A549 (cell line): Measurements from ENCODE around the gene SCRN2. TPM values are rescaled to one million over a fixed set of nuclear protein-coding genes. Genes with fewer than 3 reads are reported as not detected.

Source experiments
- ATAC-seq, 2 experiments: fragments of 200-7000 bp in 1 of 2; fragments of >200 bp in 1 of 2; cut with Nextera tagmentation in 1 of 2; cut with Tn5 transposase in 1 of 2; 3 replicates each; pipeline versions ENCODE4 v1.8.0 to v1.9.1; 2018 to 2020; ENCODE audit warnings: mild to moderate bottlenecking in 1 of 2, moderate library complexity in 1 of 2
- CTCF ChIA-PET: fragments of 300-600 bp; sonication (Branson Sonifier 250); formaldehyde crosslinking; extraction: SDS; loops from one replicate; lab custom pipeline; 2021; ENCODE audit warnings: antibody characterized with exemption, inconsistent platforms; lab: Yijun Ruan, JAX
- POLR2A ChIA-PET: fragments of 350-600 bp; formaldehyde crosslinking; extraction: SDS; loops from one replicate; lab custom pipeline; 2021; ENCODE audit warnings: antibody characterized with exemption, inconsistent platforms; lab: Yijun Ruan, JAX
- DNase-seq, 2 experiments: peaks; one replicate each; pipeline versions ENCODE4 v3.0.0 to v3.0.0-alpha.2; 2011 to 2016; ENCODE audit warnings: low read depth in 1 of 2, low spot score in 1 of 2
- FAIRE-seq: peaks from 2 replicates; lab custom pipeline; 2011; peaks lifted over from hg19 to GRCh38; lab: Jason Lieb, UNC
- H3K27ac ChIP-seq, 2 experiments: fragments of >200 bp; sonication (Bioruptor Twin); formaldehyde crosslinking; 3 replicates each; pipeline ENCODE4 v1.5.1; 2016 to 2017
- H3K4me1 ChIP-seq: fragments of >200 bp; sonication (Bioruptor Twin); formaldehyde crosslinking; 3 replicates; pipeline ENCODE4 v1.6.1; 2016
- H3K4me2 ChIP-seq: fragments of >200 bp; sonication (Bioruptor Twin); formaldehyde crosslinking; 3 replicates; pipeline ENCODE4 v1.6.1; 2016
- H3K4me3 ChIP-seq: fragments of >200 bp; sonication (Bioruptor Twin); formaldehyde crosslinking; 3 replicates; pipeline ENCODE4 v1.5.1; 2016
- H3K9me3 ChIP-seq: fragments of >200 bp; sonication (Bioruptor Twin); formaldehyde crosslinking; 3 replicates; pipeline ENCODE4 v1.6.1; 2016
- ATOH8 ChIP-seq: fragments of 250-450 bp; sonication (Bioruptor Pico); IDR thresholded peaks from 2 replicates; pipeline ENCODE4 v1.5.0; 2020; ENCODE audit warnings: low read depth, mild to moderate bottlenecking, moderate library complexity
- BHLHE40 ChIP-seq: IDR thresholded peaks from 2 replicates; pipeline ENCODE4 v1.6.1; 2012; ENCODE audit warnings: low read depth, low read length, inconsistent platforms
- CHD2 ChIP-seq: fragments of 150-350 bp; IDR thresholded peaks from 2 replicates; pipeline ENCODE4 v1.6.1; 2014; ENCODE audit warnings: low read length; ENCODE audit not compliant: partially characterized antibody
- CHD4 ChIP-seq: fragments of 200-600 bp; sonication (generic); IDR thresholded peaks from 2 replicates; pipeline ENCODE4 v1.6.1; 2016; ENCODE audit warnings: antibody characterized with exemption, mild to moderate bottlenecking, borderline replicate concordance
- EHMT2 ChIP-seq: fragments of 200-600 bp; sonication (generic); IDR thresholded peaks from 2 replicates; pipeline ENCODE4 v1.6.1; 2016; ENCODE audit warnings: antibody characterized with exemption, low read depth, mild to moderate bottlenecking, moderate library complexity
- FOSL2 ChIP-seq, 2 experiments: fragments of 450-650 bp in 1 of 2; fragments of >200 bp in 1 of 2; sonication (Bioruptor Twin) in 1 of 2; formaldehyde crosslinking; IDR thresholded peaks; 2 replicates each; pipeline versions ENCODE4 v1.5.0 to v1.6.1; 2016 to 2020; ENCODE audit warnings: mild to moderate bottlenecking in 1 of 2, moderate library complexity in 1 of 2
- GATA3 ChIP-seq: IDR thresholded peaks from 2 replicates; pipeline ENCODE4 v1.6.1; 2012; ENCODE audit warnings: borderline replicate concordance
- HES2 ChIP-seq: fragments of >200 bp; sonication (Bioruptor Twin); formaldehyde crosslinking; IDR thresholded peaks from 2 replicates; pipeline ENCODE4 v1.6.1; 2016
- JUN ChIP-seq, 2 experiments: fragments of >200 bp; sonication (Bioruptor Twin); formaldehyde crosslinking; IDR thresholded peaks; 2 replicates in 1 of 2; 3 replicates in 1 of 2; pipeline ENCODE4 v1.6.1; 2016 to 2017
- KDM5A ChIP-seq: fragments of 200-600 bp; sonication (generic); IDR thresholded peaks from 2 replicates; pipeline ENCODE4 v1.6.1; 2016; ENCODE audit warnings: antibody characterized with exemption, mild to moderate bottlenecking
- MAX ChIP-seq: IDR thresholded peaks from 2 replicates; pipeline ENCODE4 v1.6.1; 2012
- PHF8 ChIP-seq: fragments of 200-600 bp; sonication (generic); IDR thresholded peaks from 2 replicates; pipeline ENCODE4 v1.6.1; 2016; ENCODE audit warnings: low read depth, mild to moderate bottlenecking, antibody characterized with exemption, moderate library complexity, borderline replicate concordance
- POLR2A ChIP-seq: IDR thresholded peaks from 2 replicates; pipeline ENCODE4 v1.6.1; 2012; ENCODE audit warnings: mild to moderate bottlenecking, low read length
- TFCP2L1 ChIP-seq: fragments of 250-450 bp; sonication (Bioruptor Pico); IDR thresholded peaks from 2 replicates; pipeline ENCODE4 v1.5.0; 2021; ENCODE audit warnings: mild to moderate bottlenecking
- WGBS: methylation state at CpG from one replicate; pipeline ENCODE4 v1.1.6; 2017; ENCODE audit errors: missing lambda C conversion rate; 5-methylcytosine and 5-hydroxymethylcytosine counted together
- polyA plus RNA-seq, 4 experiments: library from polyadenylated mRNA; depleted of rRNA in 3 of 4; stranded (reverse); fragments of >200 nt; fragmentation: RNase III in 1 of 4; extraction: RNeasy Plus Mini Kit Qiagen cat#74134 plus additional on column Dnase treatment in 1 of 4; gene quantifications; 2 replicates in 3 of 4; 3 replicates in 1 of 4; pipeline ENCODE4 v1.2.3, GENCODE V29; 2011 to 2017
- TF ChIP-seq, protein P1 (sequence below): fragments of >200 bp; sonication (Bioruptor Twin); formaldehyde crosslinking; IDR thresholded peaks from 3 replicates; pipeline ENCODE4 v1.6.1; 2016
- TF ChIP-seq, protein P2 (sequence below): fragments of 250-450 bp; sonication (Bioruptor Pico); IDR thresholded peaks from 2 replicates; pipeline ENCODE4 v1.5.0; 2021; ENCODE audit warnings: mild to moderate bottlenecking, moderate library complexity, borderline replicate concordance

SCRN2 gene
- polyA plus RNA-seq, 2 of the 4 experiments (the other 2 are of a cell fraction): 25.8 to 43.7 TPM

- TF ChIP-seq ATOH8 (CRISPR knock-in tag): no peak
- TF ChIP-seq, protein P1, sequence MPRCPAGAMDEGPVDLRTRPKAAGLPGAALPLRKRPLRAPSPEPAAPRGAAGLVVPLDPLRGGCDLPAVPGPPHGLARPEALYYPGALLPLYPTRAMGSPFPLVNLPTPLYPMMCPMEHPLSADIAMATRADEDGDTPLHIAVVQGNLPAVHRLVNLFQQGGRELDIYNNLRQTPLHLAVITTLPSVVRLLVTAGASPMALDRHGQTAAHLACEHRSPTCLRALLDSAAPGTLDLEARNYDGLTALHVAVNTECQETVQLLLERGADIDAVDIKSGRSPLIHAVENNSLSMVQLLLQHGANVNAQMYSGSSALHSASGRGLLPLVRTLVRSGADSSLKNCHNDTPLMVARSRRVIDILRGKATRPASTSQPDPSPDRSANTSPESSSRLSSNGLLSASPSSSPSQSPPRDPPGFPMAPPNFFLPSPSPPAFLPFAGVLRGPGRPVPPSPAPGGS: no peak
Measured at GRCh38 chr17:47882247-47882646, 41.2 kb upstream of the SCRN2 start (continued).

- TF ChIP-seq FOSL2 (IDR thresholded peaks at IDR 0.05) (no peak), FOSL2 (CRISPR knock-in tag; IDR thresholded peaks at IDR 0.05) (no peak), HES2 (no peak), PHF8 (no peak), MAX (no peak), POLR2A (no peak), KDM5A (no peak), GATA3 (no peak), JUN (IDR thresholded peaks at IDR 0.05) (no peak), CHD2 (no peak), EHMT2 (no peak), CHD4 (no peak), TFCP2L1 (CRISPR knock-in tag) (no peak), ATOH8 (CRISPR knock-in tag) (no peak), BHLHE40 (no peak)
- TF ChIP-seq, protein P2, sequence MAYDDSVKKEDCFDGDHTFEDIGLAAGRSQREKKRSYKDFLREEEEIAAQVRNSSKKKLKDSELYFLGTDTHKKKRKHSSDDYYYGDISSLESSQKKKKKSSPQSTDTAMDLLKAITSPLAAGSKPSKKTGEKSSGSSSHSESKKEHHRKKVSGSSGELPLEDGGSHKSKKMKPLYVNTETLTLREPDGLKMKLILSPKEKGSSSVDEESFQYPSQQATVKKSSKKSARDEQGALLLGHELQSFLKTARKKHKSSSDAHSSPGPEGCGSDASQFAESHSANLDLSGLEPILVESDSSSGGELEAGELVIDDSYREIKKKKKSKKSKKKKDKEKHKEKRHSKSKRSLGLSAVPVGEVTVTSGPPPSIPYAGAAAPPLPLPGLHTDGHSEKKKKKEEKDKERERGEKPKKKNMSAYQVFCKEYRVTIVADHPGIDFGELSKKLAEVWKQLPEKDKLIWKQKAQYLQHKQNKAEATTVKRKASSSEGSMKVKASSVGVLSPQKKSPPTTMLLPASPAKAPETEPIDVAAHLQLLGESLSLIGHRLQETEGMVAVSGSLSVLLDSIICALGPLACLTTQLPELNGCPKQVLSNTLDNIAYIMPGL (CRISPR knock-in tag): no peak
- TF ChIP-seq, protein P1: no peak
- no peak for DNase-seq
- no peak for FAIRE-seq
- CTCF ChIA-PET: interaction anchor here (0.6 to 18.8 kb wide), 5 partner anchors 7 to 84 kb away, joined by 3 to 1860 read pairs (median 5); partner anchors contain the start of genes LRRC46, MRPL10, SCRN2 and SP6
- H3K27ac ChIP-seq: no peak overlapping the region
- 72% methylated on average over 8 of the region's 8 CpGs for WGBS
- H3K9me3 ChIP-seq: no peaks in the 10 kb centered on the region
- no peak overlapping the region for H3K4me2 ChIP-seq
- POLR2A ChIA-PET: interaction anchor here (0.6 to 1.0 kb wide), 2 partner anchors 16 to 143 kb away, joined by 4 to 6 read pairs; partner anchors contain the start of gene SP2
- ATAC-seq: no peak
- 0 out of 3 replicates have a peak, but pooled peaks cover 6% of the 10 kb centered on the region for H3K4me1 ChIP-seq
- H3K4me3 ChIP-seq: no peak overlapping the region
Measured at GRCh38 chr17:47879776-47880454, 38.8 kb upstream of the SCRN2 start.
